SK-N-SH (cell line): ENCODE results near the gene SPRR3.

Experiments
- EP300 ChIP-seq, 2 experiments: IDR thresholded peaks; 2 replicates each; pipeline versions ENCODE4 v1.4.0 to v1.6.1; 2012; ENCODE audit warnings: borderline replicate concordance in 1 of 2, low read depth in 1 of 2, low read length in 1 of 2
- EZH2phosphoT487 ChIP-seq: fragments of 200-600 bp; sonication (generic); IDR thresholded peaks from 2 replicates; pipeline ENCODE4 v1.6.1; 2017; ENCODE audit warnings: low read depth, mixed run types, mild to moderate bottlenecking, antibody characterized with exemption, moderate library complexity, borderline replicate concordance
- NFIC ChIP-seq: IDR thresholded peaks from 2 replicates; pipeline ENCODE4 v1.4.0; 2012; ENCODE audit warnings: borderline replicate concordance
- POLR2AphosphoS5 ChIP-seq: IDR thresholded peaks from 2 replicates; pipeline ENCODE4 v1.6.1; 2012; ENCODE audit warnings: low read depth, low read length
- RCOR1 ChIP-seq: fragments of 150-350 bp; IDR thresholded peaks from 2 replicates; pipeline ENCODE4 v1.6.1; 2017; ENCODE audit warnings: antibody characterized with exemption, low read length
- TCF12 ChIP-seq: IDR thresholded peaks from 2 replicates; pipeline ENCODE4 v1.4.0; 2012
- TF ChIP-seq, protein P1 (sequence below): fragments of 200-600 bp; sonication (generic); IDR thresholded peaks from 2 replicates; pipeline ENCODE4 v1.6.1; 2017; ENCODE audit warnings: antibody characterized with exemption, mild to moderate bottlenecking, moderate library complexity

DNA sequence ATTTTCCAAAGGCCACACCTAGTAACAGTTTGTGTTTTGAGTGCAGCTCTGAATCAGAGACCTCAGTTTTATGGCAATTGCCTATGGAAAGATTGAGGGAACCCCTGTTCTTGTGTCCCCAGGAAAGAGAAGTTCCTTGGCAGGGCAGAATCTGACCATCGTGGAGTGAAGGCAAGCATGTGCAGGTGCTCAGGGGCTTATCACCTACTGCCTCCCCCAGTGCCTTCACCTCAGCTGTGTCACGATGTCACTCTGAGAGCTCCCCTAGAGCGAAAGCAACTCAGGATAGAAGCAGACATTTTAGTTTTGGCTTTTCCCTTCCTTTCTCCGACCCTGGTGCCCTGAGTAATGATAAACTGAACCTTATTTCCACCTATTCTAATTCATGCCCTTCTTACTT lies 19.5 kb upstream of the SPRR3 start:
- TF ChIP-seq NFIC (no peak), TCF12 (no peak), EZH2phosphoT487 (no peak), RCOR1 (no peak), POLR2AphosphoS5 (no peak), EP300 (IDR thresholded peaks at IDR 0.05; ENCODE audit: borderline replicate concordance in 1 of 2, low read depth in 1 of 2, low read length in 1 of 2) (no peak)
- TF ChIP-seq, protein P1, sequence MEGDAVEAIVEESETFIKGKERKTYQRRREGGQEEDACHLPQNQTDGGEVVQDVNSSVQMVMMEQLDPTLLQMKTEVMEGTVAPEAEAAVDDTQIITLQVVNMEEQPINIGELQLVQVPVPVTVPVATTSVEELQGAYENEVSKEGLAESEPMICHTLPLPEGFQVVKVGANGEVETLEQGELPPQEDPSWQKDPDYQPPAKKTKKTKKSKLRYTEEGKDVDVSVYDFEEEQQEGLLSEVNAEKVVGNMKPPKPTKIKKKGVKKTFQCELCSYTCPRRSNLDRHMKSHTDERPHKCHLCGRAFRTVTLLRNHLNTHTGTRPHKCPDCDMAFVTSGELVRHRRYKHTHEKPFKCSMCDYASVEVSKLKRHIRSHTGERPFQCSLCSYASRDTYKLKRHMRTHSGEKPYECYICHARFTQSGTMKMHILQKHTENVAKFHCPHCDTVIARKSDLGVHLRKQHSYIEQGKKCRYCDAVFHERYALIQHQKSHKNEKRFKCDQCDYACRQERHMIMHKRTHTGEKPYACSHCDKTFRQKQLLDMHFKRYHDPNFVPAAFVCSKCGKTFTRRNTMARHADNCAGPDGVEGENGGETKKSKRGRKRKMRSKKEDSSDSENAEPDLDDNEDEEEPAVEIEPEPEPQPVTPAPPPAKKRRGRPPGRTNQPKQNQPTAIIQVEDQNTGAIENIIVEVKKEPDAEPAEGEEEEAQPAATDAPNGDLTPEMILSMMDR, result no peak
